ENCODE results near the gene MOK.

MOK gene

GRCh38 chr14:102345232-102345631, 40.3 kb upstream of the MOK start:
- TF ChIP-seq, protein P1, sequence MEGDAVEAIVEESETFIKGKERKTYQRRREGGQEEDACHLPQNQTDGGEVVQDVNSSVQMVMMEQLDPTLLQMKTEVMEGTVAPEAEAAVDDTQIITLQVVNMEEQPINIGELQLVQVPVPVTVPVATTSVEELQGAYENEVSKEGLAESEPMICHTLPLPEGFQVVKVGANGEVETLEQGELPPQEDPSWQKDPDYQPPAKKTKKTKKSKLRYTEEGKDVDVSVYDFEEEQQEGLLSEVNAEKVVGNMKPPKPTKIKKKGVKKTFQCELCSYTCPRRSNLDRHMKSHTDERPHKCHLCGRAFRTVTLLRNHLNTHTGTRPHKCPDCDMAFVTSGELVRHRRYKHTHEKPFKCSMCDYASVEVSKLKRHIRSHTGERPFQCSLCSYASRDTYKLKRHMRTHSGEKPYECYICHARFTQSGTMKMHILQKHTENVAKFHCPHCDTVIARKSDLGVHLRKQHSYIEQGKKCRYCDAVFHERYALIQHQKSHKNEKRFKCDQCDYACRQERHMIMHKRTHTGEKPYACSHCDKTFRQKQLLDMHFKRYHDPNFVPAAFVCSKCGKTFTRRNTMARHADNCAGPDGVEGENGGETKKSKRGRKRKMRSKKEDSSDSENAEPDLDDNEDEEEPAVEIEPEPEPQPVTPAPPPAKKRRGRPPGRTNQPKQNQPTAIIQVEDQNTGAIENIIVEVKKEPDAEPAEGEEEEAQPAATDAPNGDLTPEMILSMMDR (IDR thresholded peaks at IDR 0.05; ENCODE audit: control insufficient read depth, insufficient read depth, low read depth, low read length, missing control alignments) = no peak
- no peak overlapping the region for H3K4me3 ChIP-seq (ENCODE audit: control insufficient read depth, low read depth, low read length)
- no peak for DNase-seq (ENCODE audit: low read depth)

DNA sequence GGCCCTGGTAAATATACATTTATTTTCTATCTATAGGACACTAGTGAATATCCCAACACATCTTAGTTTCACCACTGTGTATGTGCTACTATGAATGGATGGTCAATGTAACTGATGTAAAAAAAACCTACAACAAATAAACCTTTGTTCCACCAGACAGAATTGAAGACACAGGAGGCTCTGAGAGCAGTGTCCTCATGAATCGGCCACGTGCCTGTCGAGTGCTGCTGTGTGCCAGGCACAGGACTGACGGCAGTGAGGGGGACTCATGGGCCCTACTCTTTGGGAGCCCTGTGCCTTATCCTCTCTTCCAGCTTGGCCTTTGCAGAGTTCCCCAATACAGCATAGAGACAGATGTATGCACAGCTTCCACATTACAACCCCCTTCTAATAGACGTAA, 39.5 kb upstream of the MOK start:
- TF ChIP-seq, protein P1 (IDR thresholded peaks at IDR 0.05; ENCODE audit: control insufficient read depth, insufficient read depth, low read depth, low read length, missing control alignments) = no peak
- no peak overlapping the region for H3K4me3 ChIP-seq (ENCODE audit: control insufficient read depth, low read depth, low read length)
- DNase-seq (ENCODE audit: low read depth) = no peak

DNA sequence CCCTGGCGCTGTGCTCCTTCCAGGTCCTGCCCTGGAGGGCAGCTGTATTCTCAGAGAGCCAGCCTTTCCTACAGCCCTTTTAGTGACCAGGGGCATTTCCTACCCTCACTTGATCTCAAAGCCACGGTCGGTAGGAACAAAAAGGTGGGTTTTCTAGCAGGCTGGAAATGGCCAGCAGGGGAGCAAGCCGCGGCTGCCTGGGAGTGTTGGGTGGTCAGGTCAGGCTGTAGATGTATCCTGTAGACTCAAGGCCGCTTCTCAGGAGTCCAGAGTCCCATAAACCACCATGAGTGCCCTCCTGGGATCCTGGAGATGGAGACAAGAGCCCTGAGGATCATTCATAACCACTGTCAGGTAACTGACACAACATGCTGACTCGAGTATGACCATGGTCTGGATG, 39.1 kb upstream of the MOK start:
- TF ChIP-seq, protein P1 (IDR thresholded peaks at IDR 0.05; ENCODE audit: control insufficient read depth, insufficient read depth, low read depth, low read length, missing control alignments) = no peak
- DNase-seq (ENCODE audit: low read depth) = no peak

DNA sequence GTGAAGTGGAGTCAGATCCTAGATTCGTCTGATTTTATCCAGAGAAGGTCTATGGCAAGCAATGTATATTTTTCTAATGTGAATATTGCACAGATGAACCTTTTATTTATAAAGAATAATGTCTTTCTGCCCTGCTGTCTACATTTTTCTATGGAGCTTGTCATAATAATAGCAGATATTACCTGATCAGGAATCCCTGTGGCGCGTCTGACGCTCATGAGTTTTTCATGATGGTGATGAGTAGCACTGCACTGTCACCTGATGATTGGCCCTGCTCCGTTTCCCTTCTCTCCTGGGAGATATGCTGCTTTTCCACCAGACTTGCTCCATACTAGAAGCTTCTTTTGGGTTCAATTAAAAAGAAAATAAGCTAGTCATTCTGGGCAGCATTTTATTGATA, 37.3 kb upstream of the MOK start:
- no peak overlapping the region for H3K4me3 ChIP-seq (ENCODE audit: control insufficient read depth, low read depth, low read length)
- TF ChIP-seq, protein P1 (IDR thresholded peaks at IDR 0.05; ENCODE audit: control insufficient read depth, insufficient read depth, low read depth, low read length, missing control alignments) = no peak
- DNase-seq (ENCODE audit: low read depth) = no peak

More for the DNA sequence above, 39.1 kb upstream of the MOK start:
- no peak overlapping the region for H3K4me3 ChIP-seq (ENCODE audit: control insufficient read depth, low read depth, low read length)

DNA sequence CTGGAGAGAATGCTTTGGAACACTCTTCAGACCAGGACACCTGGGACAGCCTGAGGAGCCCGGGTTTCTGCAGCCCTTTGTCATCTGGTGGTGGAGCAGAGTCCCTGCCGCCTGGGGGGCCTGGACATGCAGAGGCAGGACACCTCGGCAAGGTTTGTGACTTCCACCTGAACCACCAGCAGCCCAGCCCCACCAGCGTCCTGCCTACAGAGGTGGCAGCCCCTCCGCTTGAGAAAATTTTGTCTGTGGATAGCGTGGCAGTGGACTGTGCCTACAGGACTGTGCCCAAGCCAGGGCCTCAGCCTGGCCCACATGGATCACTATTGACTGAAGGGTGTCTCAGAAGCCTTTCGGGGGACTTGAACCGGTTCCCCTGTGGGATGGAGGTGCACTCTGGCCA, 36.6 kb upstream of the MOK start:
- DNase-seq (ENCODE audit: low read depth) = no peak
- H3K4me3 ChIP-seq (ENCODE audit: control insufficient read depth, low read depth, low read length) = no peak overlapping the region
- TF ChIP-seq, protein P1 (IDR thresholded peaks at IDR 0.05; ENCODE audit: control insufficient read depth, insufficient read depth, low read depth, low read length, missing control alignments) = no peak

DNA sequence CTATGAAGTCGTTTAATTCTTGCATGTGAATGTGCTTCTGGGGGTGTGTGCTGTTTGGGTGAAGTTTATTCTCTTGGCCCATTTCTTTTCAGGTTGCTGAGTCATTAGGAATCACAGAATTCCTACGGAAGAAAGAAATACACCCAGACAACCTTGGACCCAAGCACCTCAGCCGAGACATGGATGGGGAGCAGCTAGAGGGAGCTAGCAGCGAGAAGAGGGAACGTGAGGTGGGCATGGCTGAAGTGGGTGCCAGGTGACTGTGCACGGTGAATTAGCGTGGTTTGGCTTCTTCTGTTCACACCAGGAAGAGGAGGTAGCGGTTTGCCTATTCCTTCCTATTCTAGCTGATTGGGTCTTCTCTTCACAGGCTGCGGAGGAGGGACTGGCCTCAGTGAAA, 33.8 kb upstream of the MOK start:
- TF ChIP-seq, protein P1 (IDR thresholded peaks at IDR 0.05; ENCODE audit: control insufficient read depth, insufficient read depth, low read depth, low read length, missing control alignments) = no peak
- no peak for DNase-seq (ENCODE audit: low read depth)
- no peak overlapping the region for H3K4me3 ChIP-seq (ENCODE audit: control insufficient read depth, low read depth, low read length)

GRCh38 chr14:102335163-102335562, 30.2 kb upstream of the MOK start:
- TF ChIP-seq, protein P1 (IDR thresholded peaks at IDR 0.05; ENCODE audit: control insufficient read depth, insufficient read depth, low read depth, low read length, missing control alignments) = no peak
- no peak for DNase-seq (ENCODE audit: low read depth)
- no peak overlapping the region for H3K4me3 ChIP-seq (ENCODE audit: control insufficient read depth, low read depth, low read length)
